PFSK-1 (cell line): ENCODE results near the gene BCCIP.

ENCODE experiments used
- FOXP2 ChIP-seq: optimal IDR thresholded peaks from 2 replicates; pipeline ENCODE3; 2011; ENCODE audit warnings: borderline replicate concordance, control low read depth, inconsistent platforms; ENCODE audit not compliant: insufficient read depth; ENCODE audit errors: extremely low read length, extremely low read depth
- POLR2AphosphoS5 ChIP-seq: IDR thresholded peaks from 2 replicates; pipeline ENCODE4 v1.6.1; 2012; ENCODE audit warnings: low read depth, mild to moderate bottlenecking, control low read depth, low read length, moderate library complexity
- SIN3A ChIP-seq: IDR thresholded peaks from 2 replicates; pipeline ENCODE4 v1.6.1; 2012; ENCODE audit warnings: mild to moderate bottlenecking, low read length, moderate library complexity, borderline replicate concordance; ENCODE audit not compliant: insufficient read depth
- TAF1 ChIP-seq: IDR thresholded peaks from 2 replicates; pipeline ENCODE4 v1.6.1; 2012; ENCODE audit warnings: low read length, control low read depth, borderline replicate concordance; ENCODE audit not compliant: insufficient read depth
- TF ChIP-seq, protein P1 (sequence below), 2 experiments: IDR thresholded peaks; 2 replicates each; pipeline versions ENCODE4 v1.6.1 to v1.8.0; 2011 to 2012; ENCODE audit warnings: low read depth in 2 of 2, low read length in 2 of 2, control low read depth in 1 of 2, inconsistent platforms in 1 of 2, mild to moderate bottlenecking in 1 of 2, moderate library complexity in 1 of 2; ENCODE audit not compliant: insufficient read depth in 1 of 2

DNA sequence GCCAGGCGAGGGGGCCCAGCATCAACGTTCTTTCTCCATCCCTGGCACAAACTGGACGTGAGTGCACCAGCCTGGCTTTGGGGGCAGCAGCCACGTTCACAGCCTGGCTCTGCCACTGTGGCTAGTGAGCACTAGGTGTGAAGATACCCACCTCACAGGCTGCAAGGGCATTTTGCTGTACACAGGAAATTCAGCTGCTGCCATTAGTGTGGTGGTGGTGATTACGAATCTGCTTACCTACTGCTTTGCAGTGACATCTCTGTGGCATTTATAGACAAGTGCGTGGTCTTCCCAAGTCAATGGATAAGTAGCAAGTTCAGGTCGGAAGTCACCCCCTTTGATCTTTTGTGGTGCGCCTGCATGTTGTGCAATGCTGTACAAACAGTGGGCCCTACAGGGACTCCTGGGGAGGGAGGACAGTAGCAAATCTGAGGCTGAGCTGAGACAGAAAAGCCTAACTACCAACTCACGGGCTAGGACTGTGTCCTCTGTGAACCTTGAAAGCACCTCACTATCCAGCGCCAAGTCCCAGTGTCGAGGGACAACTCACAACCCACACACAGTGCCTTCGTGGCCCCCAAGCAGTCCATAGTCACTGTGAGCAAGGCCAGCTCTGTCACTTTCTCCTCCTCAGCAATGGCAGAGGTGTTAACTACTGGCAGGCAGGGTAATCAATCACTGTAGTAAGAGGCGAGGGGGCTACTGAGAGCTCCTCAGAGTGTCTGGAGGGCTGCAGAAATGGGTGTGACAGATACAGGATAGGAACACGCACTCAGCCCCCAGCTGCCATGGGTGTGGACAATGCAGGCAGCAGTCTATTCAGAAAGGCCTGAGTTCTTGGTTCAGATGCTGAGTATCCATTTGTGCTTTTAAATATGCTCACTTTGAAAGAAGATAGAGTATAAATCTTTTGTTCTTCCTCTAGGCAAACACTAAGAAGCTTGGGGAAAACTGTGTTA, 30.7 kb upstream of the BCCIP start:
- TF ChIP-seq SIN3A: no peak
- no peak for TF ChIP-seq FOXP2
- no peak for TF ChIP-seq POLR2AphosphoS5
- TF ChIP-seq, protein P1, sequence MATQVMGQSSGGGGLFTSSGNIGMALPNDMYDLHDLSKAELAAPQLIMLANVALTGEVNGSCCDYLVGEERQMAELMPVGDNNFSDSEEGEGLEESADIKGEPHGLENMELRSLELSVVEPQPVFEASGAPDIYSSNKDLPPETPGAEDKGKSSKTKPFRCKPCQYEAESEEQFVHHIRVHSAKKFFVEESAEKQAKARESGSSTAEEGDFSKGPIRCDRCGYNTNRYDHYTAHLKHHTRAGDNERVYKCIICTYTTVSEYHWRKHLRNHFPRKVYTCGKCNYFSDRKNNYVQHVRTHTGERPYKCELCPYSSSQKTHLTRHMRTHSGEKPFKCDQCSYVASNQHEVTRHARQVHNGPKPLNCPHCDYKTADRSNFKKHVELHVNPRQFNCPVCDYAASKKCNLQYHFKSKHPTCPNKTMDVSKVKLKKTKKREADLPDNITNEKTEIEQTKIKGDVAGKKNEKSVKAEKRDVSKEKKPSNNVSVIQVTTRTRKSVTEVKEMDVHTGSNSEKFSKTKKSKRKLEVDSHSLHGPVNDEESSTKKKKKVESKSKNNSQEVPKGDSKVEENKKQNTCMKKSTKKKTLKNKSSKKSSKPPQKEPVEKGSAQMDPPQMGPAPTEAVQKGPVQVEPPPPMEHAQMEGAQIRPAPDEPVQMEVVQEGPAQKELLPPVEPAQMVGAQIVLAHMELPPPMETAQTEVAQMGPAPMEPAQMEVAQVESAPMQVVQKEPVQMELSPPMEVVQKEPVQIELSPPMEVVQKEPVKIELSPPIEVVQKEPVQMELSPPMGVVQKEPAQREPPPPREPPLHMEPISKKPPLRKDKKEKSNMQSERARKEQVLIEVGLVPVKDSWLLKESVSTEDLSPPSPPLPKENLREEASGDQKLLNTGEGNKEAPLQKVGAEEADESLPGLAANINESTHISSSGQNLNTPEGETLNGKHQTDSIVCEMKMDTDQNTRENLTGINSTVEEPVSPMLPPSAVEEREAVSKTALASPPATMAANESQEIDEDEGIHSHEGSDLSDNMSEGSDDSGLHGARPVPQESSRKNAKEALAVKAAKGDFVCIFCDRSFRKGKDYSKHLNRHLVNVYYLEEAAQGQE (IDR thresholded peaks at IDR 0.05; ENCODE audit: insufficient read depth in 1 of 2, low read depth in 2 of 2, low read length in 2 of 2): no peak
- no peak for TF ChIP-seq TAF1
